Right ventricle myocardium superior (tissue), 1 donor: ENCODE data around the gene ARMC5. TPM values are rescaled to one million over a fixed set of nuclear protein-coding genes. Genes with fewer than 3 reads are reported as not detected.
"Not testable (repeated sequence)": the region's sequence is repeated elsewhere in the genome, so short reads cannot be mapped to it uniquely, and the experiment has no call there.

Source experiments
- ATAC-seq: fragments of 200-7000 bp; cut with Tn5 transposase; one replicate; pipeline ENCODE4 v1.9.1; 2020; ENCODE audit warnings: mild to moderate bottlenecking; ENCODE audit not compliant: poor library complexity
- DNase-seq: peaks from one replicate; pipeline ENCODE4 v3.0.0-alpha.2; 2020
- intact Hi-C: fragments of 100-400 bp; cut with DNase I; formaldehyde crosslinking; loops from one replicate; pipeline ENCODE4 v1.11.2; 2022
- total RNA-seq: library from RNA; stranded (reverse); fragmentation: NEBNext Ultra II Directional; extraction: Animal tissue kit (Norgen Biotek cat#: 25700); gene quantifications from one replicate; pipeline ENCODE4 v1.2.1, GENCODE V29; 2021
- donor health status: DM: no; HTN: yes; CAD: no; lungs with severe emphysema.

ARMC5 gene
- total RNA-seq, 1 donor from 2014 or later, result 5.8 TPM

DNA sequence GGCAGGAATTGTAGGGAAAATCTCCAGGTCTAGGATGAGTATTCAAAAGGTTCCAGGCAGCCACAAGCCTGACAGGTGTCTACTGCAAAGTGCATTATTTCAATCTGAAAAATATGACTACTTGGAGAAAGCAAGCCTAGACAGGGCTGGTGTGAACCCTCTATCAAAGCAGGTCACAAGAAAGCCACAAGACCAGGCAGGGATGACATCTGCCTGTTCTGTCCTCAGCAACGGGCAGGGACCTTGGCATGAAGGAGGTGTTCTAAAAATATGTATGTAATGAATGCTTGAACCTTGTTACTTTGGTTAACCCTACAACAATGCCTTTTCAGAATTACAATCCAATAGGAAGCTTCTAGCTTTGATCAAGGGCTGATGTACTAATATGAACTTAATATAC lies 30.0 kb upstream of the ARMC5 start:
- ATAC-seq, result peak; percentile 70
- no peak for DNase-seq
- intact Hi-C loops, result no loop called here

GRCh38 chr16:31429796-31430195 lies 29.5 kb upstream of the ARMC5 start:
- intact Hi-C loops, result no loop called here
- ATAC-seq, result no peak

GRCh38 chr16:31430380-31431052 lies 28.8 kb upstream of the ARMC5 start:
- ATAC-seq (no peak), DNase-seq (no peak)
- intact Hi-C loops, result no loop called here

More at GRCh38 chr16:31429796-31430195, 29.5 kb upstream of the ARMC5 start:
- no peak for DNase-seq

DNA sequence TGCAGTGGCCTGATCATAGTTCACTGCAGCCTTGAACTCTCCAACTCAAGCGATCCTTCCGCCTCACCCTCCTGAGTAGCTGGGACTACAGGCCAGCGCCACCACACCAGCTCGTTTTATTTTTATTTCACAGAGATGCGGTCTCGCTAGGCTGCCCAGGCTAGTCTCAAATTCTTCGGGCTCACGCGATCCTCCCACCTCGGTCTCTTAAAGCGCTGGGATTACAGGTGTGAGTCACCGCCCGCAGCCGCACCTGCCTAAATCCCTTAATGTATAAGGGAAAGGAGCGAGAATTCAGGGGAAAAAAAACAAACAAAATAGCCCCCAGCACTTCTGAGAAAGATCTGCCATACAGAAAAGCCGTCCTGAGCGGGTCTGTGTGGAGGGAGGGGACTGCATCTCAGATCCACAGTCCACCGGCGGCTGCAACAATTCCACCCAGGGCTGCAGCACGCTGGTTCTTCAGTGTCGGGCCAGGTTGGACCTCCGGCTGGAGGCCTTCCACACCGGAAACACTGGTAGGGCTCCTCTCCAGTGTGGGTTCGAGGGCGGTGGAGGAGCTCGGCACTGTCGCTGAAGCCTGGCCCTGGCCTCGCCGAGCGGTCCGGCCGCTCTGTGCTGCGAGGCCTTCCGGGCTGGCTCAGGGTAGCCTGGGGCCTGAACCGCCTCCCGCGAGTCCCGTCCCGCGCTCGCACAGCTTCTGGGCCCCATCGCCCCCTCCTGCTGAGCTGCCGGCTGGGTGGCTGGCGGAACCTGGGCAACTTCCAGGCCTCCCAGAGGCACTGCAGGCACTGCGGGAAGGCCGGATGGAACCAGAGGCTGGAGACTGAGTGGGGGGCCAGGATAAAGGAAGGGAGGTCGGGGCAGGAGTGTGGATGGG lies 23.7 kb upstream of the ARMC5 start:
- no peak for ATAC-seq

GRCh38 chr16:31436221-31437045 lies 22.9 kb upstream of the ARMC5 start:
- intact Hi-C loops, result no loop called here
- ATAC-seq (no peak), DNase-seq (no peak)

More for the DNA sequence above, 23.7 kb upstream of the ARMC5 start:
- intact Hi-C loops, result no loop called here
- no peak for DNase-seq

DNA sequence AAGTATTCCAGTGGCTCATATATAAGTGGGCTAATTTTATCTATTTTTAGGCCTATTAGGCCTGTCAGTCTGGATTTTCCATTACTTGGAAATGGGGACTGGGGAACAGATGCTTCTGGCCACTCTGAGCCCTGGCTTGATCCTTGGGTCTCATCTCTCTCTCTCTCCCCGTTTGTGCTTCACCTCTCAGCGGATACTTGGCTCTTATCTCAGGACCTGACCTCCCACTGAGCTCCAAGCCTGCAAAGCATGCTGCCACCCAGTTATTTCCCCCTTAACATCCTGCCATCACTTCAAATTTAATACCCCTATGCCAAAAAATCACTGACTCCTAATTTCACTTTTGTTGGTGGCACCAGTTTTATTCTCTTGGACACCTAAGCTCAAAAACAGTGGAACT lies 20.9 kb upstream of the ARMC5 start:
- ATAC-seq (no peak), DNase-seq (no peak)
- intact Hi-C loops, result no loop called here

DNA sequence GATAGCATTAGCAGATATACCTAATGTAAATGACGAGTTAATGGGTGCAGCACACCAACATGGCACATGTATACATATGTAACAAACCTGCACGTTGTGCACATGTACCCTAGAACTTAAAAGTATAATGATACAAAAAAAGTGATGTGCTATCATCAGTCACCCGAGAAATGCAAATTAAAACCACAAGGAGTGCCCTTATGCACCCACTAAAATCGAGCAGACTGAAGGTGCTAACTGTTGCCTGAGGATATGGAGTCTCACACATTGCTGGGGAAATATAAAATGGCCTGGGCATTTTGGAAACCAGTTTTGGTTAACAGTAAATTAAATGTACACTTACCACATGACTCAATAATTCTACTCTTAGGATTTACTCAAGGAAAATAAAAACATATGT lies 20.3 kb upstream of the ARMC5 start:
- intact Hi-C loops, ATAC-seq, DNase-seq: not testable (repeated sequence)

DNA sequence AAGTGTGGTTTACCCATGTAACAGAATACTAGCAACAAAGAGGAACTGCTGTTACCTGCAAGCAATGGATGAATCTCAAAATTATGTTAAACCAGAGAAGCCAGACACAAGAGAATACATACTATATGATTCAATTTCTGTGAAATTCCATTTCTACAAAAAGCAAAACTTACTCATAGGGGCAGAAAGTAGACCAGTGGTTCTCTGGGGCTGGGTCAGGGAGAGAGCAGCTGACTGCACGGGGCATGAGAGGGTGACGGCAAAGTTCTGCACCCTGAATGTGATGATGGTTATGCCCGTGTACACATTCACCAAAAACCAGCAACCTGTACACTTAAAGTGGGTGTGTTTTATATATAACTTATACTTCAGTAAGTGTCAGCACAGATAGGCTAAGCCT lies 19.8 kb upstream of the ARMC5 start:
- intact Hi-C loops, result no loop called here
- DNase-seq (no peak), ATAC-seq (no peak)

DNA sequence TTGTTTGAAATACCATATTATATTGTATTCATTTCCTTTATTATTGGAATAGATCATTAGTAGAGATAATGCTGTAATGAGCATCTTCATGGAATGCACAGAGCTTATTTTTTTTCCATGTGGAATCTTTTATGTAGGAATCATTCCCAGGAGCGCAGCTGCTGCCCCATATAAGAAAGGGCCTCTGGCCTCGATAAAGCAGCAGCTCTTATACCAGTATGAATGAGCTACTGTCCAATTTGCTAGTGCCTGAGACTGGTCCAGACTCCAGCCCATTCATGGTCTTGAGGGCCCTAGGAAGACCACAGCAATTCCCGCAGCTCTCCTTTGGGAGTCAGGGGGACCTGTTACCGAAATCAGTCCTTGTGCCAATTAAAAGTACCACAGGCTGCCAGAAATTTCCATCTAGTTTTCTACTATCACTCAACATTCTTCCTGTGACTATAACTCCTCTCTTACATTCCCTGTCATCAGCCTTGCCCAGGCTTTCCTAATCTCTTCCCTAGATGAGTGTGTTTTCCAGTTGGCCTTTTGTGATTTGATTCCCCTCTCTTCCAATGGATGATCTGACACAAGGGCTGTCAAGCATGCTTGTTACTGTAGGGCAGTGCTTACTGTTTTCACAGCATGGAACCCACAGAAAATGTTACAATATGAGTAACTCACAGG lies 18.7 kb upstream of the ARMC5 start:
- ATAC-seq (no peak), DNase-seq (no peak)
- intact Hi-C loops, result loop anchor here (5.0 to 10.0 kb wide), 2 partner anchors 256 to 453 kb away; partner anchors contain the start of genes FUS and HSD3B7

GRCh38 chr16:31441956-31442355 lies 17.3 kb upstream of the ARMC5 start:
- ATAC-seq (peak; percentile 1), DNase-seq (no peak)
- intact Hi-C loops, result loop anchor here (5.0 to 10.0 kb wide), 2 partner anchors 257 to 455 kb away; partner anchors contain the start of genes FUS and HSD3B7

GRCh38 chr16:31445931-31446330 lies 13.4 kb upstream of the ARMC5 start:
- not testable (repeated sequence) for ATAC-seq, DNase-seq
- intact Hi-C loops, result loop anchor here (10.0 kb wide), 1 partner anchor 261 kb away; the partner anchor contains the start of gene FUS

- no peak for ATAC-seq
- DNase-seq, result no peak
Observed at GRCh38 chr16:31451201-31451600, 8.1 kb upstream of the ARMC5 start.

GRCh38 chr16:31451681-31452351 lies 7.5 kb upstream of the ARMC5 start:
- intact Hi-C loops, result no loop called here
- DNase-seq (peak; percentile 63), ATAC-seq (peak; percentile 71)

More at GRCh38 chr16:31451201-31451600, 8.1 kb upstream of the ARMC5 start:
- intact Hi-C loops, result no loop called here

DNA sequence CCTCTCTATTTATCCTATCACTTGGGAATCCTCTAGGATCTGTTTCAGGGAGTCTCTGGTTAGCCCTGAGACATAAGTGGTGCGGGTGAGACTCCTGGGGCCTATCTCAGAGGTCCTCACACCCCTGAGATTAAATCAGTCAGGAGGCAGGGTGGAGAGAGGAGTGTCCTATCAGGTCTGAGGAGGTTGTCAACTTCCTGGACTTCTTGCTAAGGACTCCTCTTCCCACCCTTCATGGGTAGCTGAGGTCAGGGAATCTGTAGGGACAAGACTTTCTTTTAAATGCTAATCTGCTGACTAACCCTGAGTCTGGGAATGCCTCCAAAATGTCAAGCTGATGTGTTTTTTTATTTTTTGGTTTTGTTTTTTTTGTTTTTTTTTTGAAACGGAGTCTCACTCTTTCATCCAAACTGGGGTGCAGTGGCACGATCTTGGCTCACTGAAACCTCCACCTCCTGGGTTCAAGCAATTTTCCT lies 6.6 kb upstream of the ARMC5 start:
- intact Hi-C loops, result no loop called here
- DNase-seq, result no peak
- peak; percentile 50 for ATAC-seq

- peak; percentile 16 for ATAC-seq
- DNase-seq, result peak; percentile 68
- intact Hi-C loops, result no loop called here
Observed at GRCh38 chr16:31453255-31454204, 5.8 kb upstream of the ARMC5 start.

GRCh38 chr16:31455601-31456314 lies 3.5 kb upstream of the ARMC5 start:
- no peak for DNase-seq
- intact Hi-C loops, result no loop called here
- no peak for ATAC-seq
